ENCODE measurements around the gene RPTOR. TPM values are rescaled to one million over a fixed set of nuclear protein-coding genes. Genes with fewer than 3 reads are reported as not detected.

Gene RPTOR
- total RNA-seq, 4 donors from 2014 or later: 18.7 to 35.4 (median 21.0) TPM

- no peak for TF ChIP-seq CTCF (IDR thresholded peaks at IDR 0.05; ENCODE audit: low read depth)
Observed at GRCh38 chr17:80539022-80539641, 5.5 kb upstream of the RPTOR start.

DNA sequence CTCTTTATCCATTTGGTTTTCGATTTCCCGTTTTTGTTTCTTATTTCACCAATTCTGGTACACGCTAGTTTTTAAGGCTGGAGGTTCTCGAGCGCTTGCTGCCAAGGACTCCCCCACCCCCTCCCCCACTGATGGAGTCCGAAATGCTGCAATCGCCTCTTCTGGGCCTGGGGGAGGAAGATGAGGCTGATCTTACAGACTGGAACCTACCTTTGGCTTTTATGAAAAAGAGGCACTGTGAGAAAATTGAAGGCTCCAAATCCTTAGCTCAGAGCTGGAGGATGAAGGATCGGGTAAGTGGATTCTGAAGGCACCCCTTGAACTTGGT is 825 bp downstream of the RPTOR start:
- no peak for TF ChIP-seq CTCF (IDR thresholded peaks at IDR 0.05; ENCODE audit: low read depth)

GRCh38 chr17:80546267-80546666 is 1.6 kb downstream of the RPTOR start:
- no peak for TF ChIP-seq CTCF (IDR thresholded peaks at IDR 0.05; ENCODE audit: low read depth)

DNA sequence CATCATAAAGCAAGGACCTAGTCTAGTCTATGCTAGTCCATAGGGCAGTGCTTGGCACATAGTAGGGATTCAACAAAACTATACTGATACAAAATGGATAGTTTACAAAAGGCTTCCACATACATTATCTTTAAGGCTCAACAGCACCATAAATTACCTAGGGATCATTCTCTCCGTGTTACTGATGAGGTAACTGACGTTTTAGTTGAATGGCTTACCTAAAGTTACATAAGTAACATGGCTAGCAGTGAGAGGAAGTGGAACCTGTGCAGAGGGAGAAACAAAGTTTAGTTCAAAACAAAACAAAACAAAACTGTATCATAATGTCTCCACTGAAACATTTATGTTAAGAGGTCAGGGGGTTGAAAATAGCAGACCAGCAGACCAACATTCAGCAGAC is 7.9 kb downstream of the RPTOR start:
- no peak for TF ChIP-seq CTCF (IDR thresholded peaks at IDR 0.05; ENCODE audit: low read depth)

- no peak for TF ChIP-seq CTCF (IDR thresholded peaks at IDR 0.05; ENCODE audit: low read depth)
Observed at GRCh38 chr17:80555266-80555665, 10.6 kb downstream of the RPTOR start.

- no peak for TF ChIP-seq CTCF (IDR thresholded peaks at IDR 0.05; ENCODE audit: low read depth)
Observed at GRCh38 chr17:80558046-80558445, 13.4 kb downstream of the RPTOR start.

DNA sequence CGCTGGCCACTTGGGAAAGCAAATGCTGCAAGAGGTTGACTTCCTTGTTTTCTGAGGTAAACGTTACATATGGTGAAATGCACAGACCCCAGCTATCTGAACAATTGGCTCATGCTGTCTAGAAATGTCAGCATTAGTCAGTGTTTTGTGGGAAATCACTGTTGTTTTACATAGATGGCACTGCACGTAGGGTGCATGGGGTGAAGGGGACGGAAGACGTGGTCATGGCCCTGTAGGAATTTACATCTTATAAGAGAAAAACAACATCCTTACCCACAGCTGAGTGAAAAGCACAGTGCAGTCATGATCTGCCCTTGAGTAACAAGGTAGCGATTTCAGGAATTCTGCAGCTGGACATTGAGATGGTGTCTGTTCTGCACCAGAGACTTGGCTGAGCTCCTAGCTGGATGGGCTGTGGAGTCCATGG is 15.2 kb downstream of the RPTOR start:
- TF ChIP-seq CTCF (IDR thresholded peaks at IDR 0.05; ENCODE audit: low read depth): no peak
